K562 (cell line): ENCODE results near the gene SRP54. TPM values are rescaled to one million over a fixed set of nuclear protein-coding genes. Genes with fewer than 3 reads are reported as not detected.
A peak's percentile ranks its signal among the peaks of the same experiment; 100 is the strongest.

Experiments used
- ARID4B ChIP-seq: sonication (generic); formaldehyde crosslinking; IDR thresholded peaks from 2 replicates; pipeline ENCODE4 v1.8.0; 2022; ENCODE audit warnings: mild to moderate bottlenecking, missing genetic modification reagents
- BCLAF1 ChIP-seq, 2 experiments: fragments of 450-650 bp in 1 of 2; IDR thresholded peaks; 2 replicates each; pipeline ENCODE4 v1.6.1; 2011 to 2017; ENCODE audit warnings: low read depth in 2 of 2, antibody characterized with exemption in 1 of 2, borderline replicate concordance in 1 of 2, low read length in 1 of 2, mild to moderate bottlenecking in 1 of 2, mixed read lengths in 1 of 2; ENCODE audit not compliant: control insufficient read depth in 1 of 2
- CEBPZ ChIP-seq: fragments of 150-350 bp; IDR thresholded peaks from 2 replicates; pipeline ENCODE4 v1.6.1; 2014; ENCODE audit warnings: low read depth, mild to moderate bottlenecking, low read length, borderline replicate concordance
- HMG20B ChIP-seq: fragments of 250-450 bp; sonication (Bioruptor Pico); IDR thresholded peaks from 2 replicates; pipeline ENCODE4 v1.5.0; 2021; ENCODE audit warnings: mild to moderate bottlenecking
- MECOM ChIP-seq: fragments of 250-450 bp; sonication (Bioruptor Pico); IDR thresholded peaks from 2 replicates; pipeline ENCODE4 v1.8.0; 2022; ENCODE audit warnings: inconsistent platforms
- NCOR1 ChIP-seq: fragments of 450-650 bp; IDR thresholded peaks from 2 replicates; pipeline ENCODE4 v1.6.1; 2016; ENCODE audit warnings: mild to moderate bottlenecking, moderate library complexity
- SIN3B ChIP-seq: fragments of 450-650 bp; IDR thresholded peaks from 2 replicates; pipeline ENCODE4 v1.6.1; 2017; ENCODE audit warnings: low read depth, mild to moderate bottlenecking, moderate library complexity
- TCF7L2 ChIP-seq: fragments of 150-350 bp; IDR thresholded peaks from 2 replicates; pipeline ENCODE4 v1.6.1; 2016; ENCODE audit warnings: low read depth, mild to moderate bottlenecking, low read length, moderate library complexity
- ZHX1 ChIP-seq: fragments of 150-350 bp; conservative IDR thresholded peaks from 2 replicates; pipeline ENCODE4 v1.6.1; 2014; ENCODE audit warnings: low read length
- ZNF146 ChIP-seq: IDR thresholded peaks from one replicate; pipeline ENCODE4 v1.6.1; 2018; ENCODE audit warnings: missing compliant biosample characterization; ENCODE audit not compliant: unreplicated experiment
- ZNF584 ChIP-seq: fragments of 200-800 bp; sonication (Bioruptor generic); IDR thresholded peaks from 2 replicates; pipeline ENCODE4 v1.6.1; 2016; ENCODE audit warnings: low read depth, mild to moderate bottlenecking, missing genetic modification characterization, missing compliant biosample characterization
- ZNF644 ChIP-seq: fragments of 200-800 bp; sonication (Bioruptor generic); IDR thresholded peaks from 2 replicates; pipeline ENCODE4 v1.6.1; 2016; ENCODE audit warnings: low read depth, missing genetic modification characterization, missing compliant biosample characterization
- ZNF780A ChIP-seq: fragments of 250-450 bp; sonication (Bioruptor Pico); IDR thresholded peaks from 2 replicates; pipeline ENCODE4 v1.5.0; 2021; ENCODE audit warnings: mild to moderate bottlenecking
- polyA plus RNA-seq, 8 experiments: library from polyadenylated mRNA; depleted of rRNA in 4 of 8; stranded (reverse) in 5 of 8; unstranded in 3 of 8; fragments of >200 nt; fragmentation: Nextera tagmentation in 2 of 8; fragmentation: Illumina TruSeq in 1 of 8; extraction: Ambion mirVana in 2 of 8; extraction: Trizol in 1 of 8; gene quantifications; 2 replicates each; pipeline versions ENCODE4 v1.2.1 to v1.2.3, GENCODE V29; 2011 to 2014; ENCODE audit warnings: inconsistent platforms in 1 of 8, missing spikeins in 1 of 8
- total RNA-seq, 7 experiments: library from RNA; depleted of rRNA in 6 of 7; stranded (reverse); fragments of >200 nt in 6 of 7; fragmentation: Illumina TruSeq in 2 of 7; extraction: Trizol in 2 of 7; gene quantifications; 2 replicates each; pipeline versions ENCODE4 v1.2.1 to v1.2.3, GENCODE V29; 2011 to 2021; ENCODE audit warnings: low replicate concordance in 1 of 7

SRP54 gene
- total and polyA plus RNA-seq, 9 of the 15 experiments (the other 6 are each of a cell fraction or from before 2014, with no cell fraction given) = 28.6 to 69.8 (median 51.7) TPM

GRCh38 chr14:34982421-34983147, at the start of gene SRP54 (continued):
- TF ChIP-seq TCF7L2 (no peak), BCLAF1 (IDR thresholded peaks at IDR 0.05; ENCODE audit: borderline replicate concordance in 1 of 2, control insufficient read depth in 1 of 2, low read depth in 2 of 2, low read length in 1 of 2) (no peak), ZHX1 (no peak), HMG20B (CRISPR knock-in tag) (no peak), SIN3B (peak; percentile 43; the same call in 1 of the 2 replicates), CEBPZ (no peak), ZNF644 (tag) (no peak), ARID4B (CRISPR knock-in tag) (peak; percentile 80), ZNF780A (no peak), ZNF584 (no peak), NCOR1 (peak; percentile 44), MECOM (CRISPR knock-in tag) (no peak), ZNF146 (CRISPR knock-in tag) (no peak)
